Measurements from ENCODE around the gene MED27.

The MED27 gene

DNA sequence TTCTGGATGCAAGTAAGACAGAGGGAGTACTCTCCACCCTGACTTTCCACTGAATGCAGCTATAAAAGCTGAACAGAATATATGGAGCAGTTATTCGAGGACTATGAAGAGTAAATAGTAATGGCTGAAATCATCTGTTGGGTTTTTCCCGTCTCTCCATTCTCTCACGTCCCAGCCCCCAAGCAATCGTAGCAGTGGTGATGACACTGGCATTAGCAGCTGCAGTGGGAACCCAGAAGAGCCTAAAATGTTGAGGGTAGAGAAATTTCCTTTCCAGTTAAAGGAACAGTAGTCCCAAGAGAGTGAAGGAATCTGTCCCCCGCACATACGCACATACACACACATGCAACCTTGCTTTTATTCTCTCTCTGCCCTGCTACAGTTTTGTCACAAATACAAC, 33.2 kb downstream of the MED27 start:
- TF ChIP-seq, protein P1, sequence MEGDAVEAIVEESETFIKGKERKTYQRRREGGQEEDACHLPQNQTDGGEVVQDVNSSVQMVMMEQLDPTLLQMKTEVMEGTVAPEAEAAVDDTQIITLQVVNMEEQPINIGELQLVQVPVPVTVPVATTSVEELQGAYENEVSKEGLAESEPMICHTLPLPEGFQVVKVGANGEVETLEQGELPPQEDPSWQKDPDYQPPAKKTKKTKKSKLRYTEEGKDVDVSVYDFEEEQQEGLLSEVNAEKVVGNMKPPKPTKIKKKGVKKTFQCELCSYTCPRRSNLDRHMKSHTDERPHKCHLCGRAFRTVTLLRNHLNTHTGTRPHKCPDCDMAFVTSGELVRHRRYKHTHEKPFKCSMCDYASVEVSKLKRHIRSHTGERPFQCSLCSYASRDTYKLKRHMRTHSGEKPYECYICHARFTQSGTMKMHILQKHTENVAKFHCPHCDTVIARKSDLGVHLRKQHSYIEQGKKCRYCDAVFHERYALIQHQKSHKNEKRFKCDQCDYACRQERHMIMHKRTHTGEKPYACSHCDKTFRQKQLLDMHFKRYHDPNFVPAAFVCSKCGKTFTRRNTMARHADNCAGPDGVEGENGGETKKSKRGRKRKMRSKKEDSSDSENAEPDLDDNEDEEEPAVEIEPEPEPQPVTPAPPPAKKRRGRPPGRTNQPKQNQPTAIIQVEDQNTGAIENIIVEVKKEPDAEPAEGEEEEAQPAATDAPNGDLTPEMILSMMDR (IDR thresholded peaks at IDR 0.05; ENCODE audit: control insufficient read depth, extremely low read depth, insufficient read depth) = no peak
- DNase-seq (ENCODE audit: low read depth) = no peak
- no peak overlapping the region for H3K4me3 ChIP-seq (ENCODE audit: low read depth, low read length)

DNA sequence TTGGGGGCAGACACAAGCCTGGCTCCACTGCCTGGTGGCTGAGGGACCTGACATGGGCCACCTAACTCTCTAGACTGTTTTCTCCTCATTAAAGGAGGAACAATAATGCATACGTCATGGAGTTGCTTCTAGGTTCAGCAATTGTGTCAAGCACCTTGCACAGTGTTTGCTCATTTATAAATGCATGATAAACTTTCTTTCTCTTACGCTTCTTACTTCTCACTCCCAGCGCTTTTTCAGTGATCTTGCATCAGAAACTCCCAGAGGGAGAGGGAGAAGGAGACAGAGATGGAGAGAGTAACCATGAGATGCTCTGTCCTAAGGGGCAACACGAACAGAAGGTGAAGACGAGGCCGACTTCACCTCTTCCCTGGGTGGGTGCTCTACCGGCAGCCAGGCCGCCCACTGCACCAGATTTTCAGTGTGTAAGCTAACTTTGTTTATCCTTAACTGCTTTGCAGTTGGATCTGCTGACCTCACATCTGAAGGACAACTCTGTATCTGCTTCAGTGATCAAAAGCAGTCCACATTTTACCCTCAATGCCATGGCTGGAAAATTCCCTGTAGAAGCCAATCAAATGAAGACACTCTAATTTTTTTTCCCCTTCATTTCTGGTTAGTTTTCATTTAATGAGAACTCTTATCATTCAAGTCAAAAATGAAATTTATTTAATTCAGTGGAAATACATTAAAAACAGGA, 35.3 kb downstream of the MED27 start:
- no peak overlapping the region for H3K4me3 ChIP-seq (ENCODE audit: low read depth, low read length)
- DNase-seq (ENCODE audit: low read depth) = no peak
- TF ChIP-seq, protein P1 (IDR thresholded peaks at IDR 0.05; ENCODE audit: control insufficient read depth, extremely low read depth, insufficient read depth) = no peak

DNA sequence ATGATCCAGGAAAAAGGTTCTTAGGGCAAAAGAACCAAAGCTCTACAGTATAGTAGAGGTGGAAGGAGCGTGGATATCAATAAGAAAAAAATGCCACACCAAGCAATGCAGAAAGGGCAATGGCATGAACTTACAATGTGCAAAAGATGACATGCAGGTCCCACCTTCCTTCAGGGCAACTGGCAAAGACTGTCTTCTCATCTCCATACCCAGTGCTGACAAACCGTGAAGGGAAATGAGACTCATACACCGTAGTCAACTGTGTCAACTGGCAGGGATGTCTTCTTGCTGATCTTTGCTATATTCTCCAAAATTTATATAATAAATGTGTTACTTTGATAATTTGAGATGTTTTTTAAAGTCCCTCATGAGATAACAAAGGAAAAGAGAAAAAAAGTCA, 36.0 kb downstream of the MED27 start:
- H3K4me3 ChIP-seq (ENCODE audit: low read depth, low read length) = no peak overlapping the region
- TF ChIP-seq, protein P1 (IDR thresholded peaks at IDR 0.05; ENCODE audit: control insufficient read depth, extremely low read depth, insufficient read depth) = no peak
- no peak for DNase-seq (ENCODE audit: low read depth)

DNA sequence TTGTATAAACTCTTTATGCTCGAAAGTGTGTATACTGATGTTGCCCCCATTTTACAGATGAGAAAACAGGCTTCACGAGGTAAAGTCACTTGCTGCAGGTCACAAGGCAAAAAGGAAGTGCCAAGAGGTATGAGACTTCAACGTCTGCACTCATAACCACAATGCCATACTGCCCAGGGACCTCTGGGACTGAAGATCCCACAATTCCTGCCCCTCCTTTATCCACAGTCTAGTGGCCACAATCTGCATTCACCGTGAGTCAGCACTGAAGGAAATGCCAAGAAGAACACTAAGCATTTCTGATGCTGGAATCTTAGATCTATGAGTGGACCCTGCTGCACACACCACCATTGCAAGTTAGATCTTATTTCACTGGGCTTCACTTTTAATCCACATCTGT, 37.3 kb downstream of the MED27 start:
- no peak for DNase-seq (ENCODE audit: low read depth)
- TF ChIP-seq, protein P1 (IDR thresholded peaks at IDR 0.05; ENCODE audit: control insufficient read depth, extremely low read depth, insufficient read depth) = no peak
- no peak overlapping the region for H3K4me3 ChIP-seq (ENCODE audit: low read depth, low read length)

DNA sequence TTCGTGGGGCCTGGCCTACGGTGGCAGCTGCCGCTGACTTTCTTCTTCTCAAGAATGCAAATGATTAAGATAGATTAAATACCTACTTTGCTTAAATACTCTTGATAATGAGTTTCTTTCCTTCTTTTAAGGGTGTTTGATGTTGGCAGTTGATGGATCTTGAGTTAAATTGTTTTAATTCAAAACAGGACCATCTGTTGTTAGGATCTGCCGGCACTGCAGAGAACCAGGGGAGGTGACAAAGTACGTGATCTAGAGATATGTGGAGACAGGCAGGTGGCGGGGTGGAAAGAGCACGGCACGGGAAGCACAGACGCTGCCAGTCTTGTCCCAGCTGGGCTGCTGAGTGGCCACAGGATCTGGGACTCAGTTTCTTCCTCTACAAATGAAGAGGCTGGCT, 37.9 kb downstream of the MED27 start:
- TF ChIP-seq, protein P1 (IDR thresholded peaks at IDR 0.05; ENCODE audit: control insufficient read depth, extremely low read depth, insufficient read depth) = no peak
- H3K4me3 ChIP-seq (ENCODE audit: low read depth, low read length) = no peak overlapping the region
- DNase-seq (ENCODE audit: low read depth) = no peak

DNA sequence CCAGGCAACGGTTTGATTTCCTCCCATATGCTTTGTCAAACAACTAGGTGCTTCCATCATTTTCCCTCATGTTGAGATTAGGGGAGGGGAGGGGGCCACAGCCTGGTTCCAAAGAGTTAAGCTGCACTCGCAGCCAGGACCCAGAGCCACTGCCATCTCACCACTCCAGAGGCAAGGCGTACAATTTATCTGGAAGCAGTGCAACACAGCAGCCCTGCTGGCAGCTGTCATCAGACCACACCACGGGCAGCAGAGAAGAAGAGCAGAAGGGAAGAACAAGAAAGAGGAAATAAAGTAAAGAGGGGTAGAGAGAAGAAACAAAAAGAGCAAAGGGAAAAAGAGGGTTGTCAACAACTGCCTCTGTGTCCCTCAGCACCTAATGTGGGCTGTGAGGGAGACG, 38.9 kb downstream of the MED27 start:
- TF ChIP-seq, protein P1 (IDR thresholded peaks at IDR 0.05; ENCODE audit: control insufficient read depth, extremely low read depth, insufficient read depth) = no peak
- DNase-seq (ENCODE audit: low read depth) = no peak
- H3K4me3 ChIP-seq (ENCODE audit: low read depth, low read length) = no peak overlapping the region

DNA sequence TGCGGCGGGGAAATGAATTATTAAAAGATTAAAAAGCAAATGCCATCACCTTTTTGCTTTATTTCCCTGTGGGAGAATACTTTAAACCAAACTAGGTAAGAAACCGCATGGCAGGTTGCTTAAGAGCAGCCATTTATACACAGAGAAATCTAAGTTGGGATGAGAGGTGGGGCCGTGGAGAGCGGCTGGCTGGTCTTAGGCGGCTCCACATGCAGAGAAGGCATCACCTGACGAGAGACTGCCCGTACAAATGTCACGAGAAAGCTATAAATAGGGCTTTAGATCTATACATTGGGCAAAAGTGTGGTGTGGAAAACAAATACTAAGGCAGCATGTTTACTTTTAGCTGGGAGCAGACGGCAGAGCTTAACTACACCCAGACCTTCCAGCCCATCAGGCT, 39.4 kb downstream of the MED27 start:
- DNase-seq (ENCODE audit: low read depth) = no peak
- TF ChIP-seq, protein P1 (IDR thresholded peaks at IDR 0.05; ENCODE audit: control insufficient read depth, extremely low read depth, insufficient read depth) = no peak

More for the DNA sequence above, 39.4 kb downstream of the MED27 start:
- no peak overlapping the region for H3K4me3 ChIP-seq (ENCODE audit: low read depth, low read length)
